ENCODE measurements around the gene THAP2. TPM values are rescaled to one million over a fixed set of nuclear protein-coding genes. Genes with fewer than 3 reads are reported as not detected.

The THAP2 gene

Small RNA genes within 50 kb of the gene (small RNA-seq; reads per million reads assigned to genes)
- gene RF00560 (ENCODE audit: insufficient read depth): not detected
